ENCODE data around the gene FAP.
A peak's percentile ranks its signal among the peaks of the same experiment; 100 is the strongest.

The FAP gene

GRCh38 chr2:162184821-162185450 lies 58.3 kb downstream of the FAP start:
- DNase-seq (ENCODE audit: low spot score) = no peak

- no peak for DNase-seq (ENCODE audit: low spot score)
Observed at GRCh38 chr2:162184359-162184758, 58.9 kb downstream of the FAP start.

- DNase-seq (ENCODE audit: low spot score) = no peak
Observed at GRCh38 chr2:162182395-162182794, 60.9 kb downstream of the FAP start.

GRCh38 chr2:162177301-162177700 lies 65.9 kb downstream of the FAP start:
- no peak for DNase-seq (ENCODE audit: low spot score)

GRCh38 chr2:162175714-162176113 lies 67.5 kb downstream of the FAP start:
- DNase-seq (ENCODE audit: low spot score) = no peak

- no peak for DNase-seq (ENCODE audit: low spot score)
Observed at GRCh38 chr2:162174746-162175145, 68.5 kb downstream of the FAP start.

- no peak for DNase-seq (ENCODE audit: low spot score)
Observed at GRCh38 chr2:162172802-162173370, 70.4 kb downstream of the FAP start.

GRCh38 chr2:162166745-162167144 lies 76.5 kb downstream of the FAP start:
- DNase-seq (ENCODE audit: low spot score) = no peak

GRCh38 chr2:162166174-162166573 lies 77.1 kb downstream of the FAP start:
- DNase-seq (ENCODE audit: low spot score) = no peak

- DNase-seq (ENCODE audit: low spot score) = no peak
Observed at GRCh38 chr2:162164802-162165201, 78.4 kb downstream of the FAP start.

GRCh38 chr2:162159446-162159845 lies 83.8 kb downstream of the FAP start:
- DNase-seq (ENCODE audit: low spot score) = no peak

- no peak for DNase-seq (ENCODE audit: low spot score)
Observed at GRCh38 chr2:162156149-162156548, 87.1 kb downstream of the FAP start.

- DNase-seq (ENCODE audit: low spot score) = no peak
Observed at GRCh38 chr2:162155093-162155492, 88.2 kb downstream of the FAP start.

GRCh38 chr2:162153608-162154224 lies 89.5 kb downstream of the FAP start:
- peak; percentile 55 for DNase-seq (ENCODE audit: low spot score)

GRCh38 chr2:162152147-162152546 lies 91.1 kb downstream of the FAP start, which contains the start of gene GCG:
TSS of gene GCG (minus strand) at chr2:162152247. CDS start at chr2:162149178, 3,069 bp downstream.
- DNase-seq (ENCODE audit: low spot score) = no peak

GRCh38 chr2:162149940-162150339 lies 93.3 kb downstream of the FAP start:
- DNase-seq (ENCODE audit: low spot score) = no peak

GRCh38 chr2:162149466-162149865 lies 93.8 kb downstream of the FAP start:
- DNase-seq (ENCODE audit: low spot score) = no peak

GRCh38 chr2:162148956-162149355 lies 94.3 kb downstream of the FAP start:
- DNase-seq (ENCODE audit: low spot score) = no peak

GRCh38 chr2:162143969-162144368 lies 99.3 kb downstream of the FAP start:
- no peak for DNase-seq (ENCODE audit: low spot score)

GRCh38 chr2:162138310-162138709 lies 104.9 kb downstream of the FAP start:
- no peak for DNase-seq (ENCODE audit: low spot score)

GRCh38 chr2:162127422-162127821 lies 115.8 kb downstream of the FAP start:
- DNase-seq (ENCODE audit: low spot score) = no peak

GRCh38 chr2:162126527-162126926 lies 116.7 kb downstream of the FAP start:
- no peak for DNase-seq (ENCODE audit: low spot score)

- no peak for DNase-seq (ENCODE audit: low spot score)
Observed at GRCh38 chr2:162126111-162126519, 117.1 kb downstream of the FAP start.

- no peak for DNase-seq (ENCODE audit: low spot score)
Observed at GRCh38 chr2:162125138-162125537, 118.1 kb downstream of the FAP start.

Measured in CD4-positive, alpha-beta T cell treated with Interleukin-6 at 100 ng/mL for 8 hours (primary cell).